Skeletal muscle tissue (tissue), 4 donors: Measurements from ENCODE around the gene CYP19A1. TPM values are rescaled to one million over a fixed set of nuclear protein-coding genes. Genes with fewer than 3 reads are reported as not detected.
"Not testable (repeated sequence)": the region's sequence is repeated elsewhere in the genome, so short reads cannot be mapped to it uniquely, and the experiment has no call there.

Source experiments
- H3K27ac ChIP-seq: one replicate; pipeline ENCODE4 v1.7.0; 2013; ENCODE audit warnings: mild to moderate bottlenecking, low read depth, low read length, inconsistent platforms
- H3K27me3 ChIP-seq, 3 donors: one replicate each; pipeline ENCODE4 v1.7.0; 2013; ENCODE audit warnings: low read length in 3 of 3; ENCODE audit not compliant: control insufficient read depth in 3 of 3, insufficient read depth in 3 of 3
- H3K36me3 ChIP-seq, 3 donors: one replicate each; pipeline ENCODE4 v1.7.0; 2013; ENCODE audit warnings: low read length in 3 of 3; ENCODE audit not compliant: control insufficient read depth in 3 of 3, insufficient read depth in 3 of 3
- H3K4me1 ChIP-seq, 3 donors: one replicate each; pipeline ENCODE4 v1.7.0; 2013; ENCODE audit warnings: low read length in 3 of 3, mild to moderate bottlenecking in 3 of 3; ENCODE audit not compliant: control insufficient read depth in 3 of 3, insufficient read depth in 3 of 3
- H3K4me3 ChIP-seq, 3 donors: one replicate each; pipeline ENCODE4 v1.7.0; 2013; ENCODE audit warnings: low read length in 3 of 3
- H3K9ac ChIP-seq, 3 donors: one replicate each; pipeline ENCODE4 v1.7.0; 2013; ENCODE audit warnings: low read length in 3 of 3, mild to moderate bottlenecking in 3 of 3, moderate library complexity in 2 of 3, low read depth in 1 of 3
- H3K9me3 ChIP-seq, 3 donors: one replicate each; pipeline ENCODE4 v1.7.0; 2013; ENCODE audit warnings: low read length in 3 of 3; ENCODE audit not compliant: control insufficient read depth in 3 of 3
- total RNA-seq: library from RNA; depleted of rRNA; stranded (reverse); fragments of >200 nt; gene quantifications from one replicate; pipeline ENCODE4 v1.2.3, GENCODE V29; 2014
- donor health status: Osteomylitis.

Gene CYP19A1
- total RNA-seq, 1 donor from 2014 or later, result 0.52 TPM

DNA sequence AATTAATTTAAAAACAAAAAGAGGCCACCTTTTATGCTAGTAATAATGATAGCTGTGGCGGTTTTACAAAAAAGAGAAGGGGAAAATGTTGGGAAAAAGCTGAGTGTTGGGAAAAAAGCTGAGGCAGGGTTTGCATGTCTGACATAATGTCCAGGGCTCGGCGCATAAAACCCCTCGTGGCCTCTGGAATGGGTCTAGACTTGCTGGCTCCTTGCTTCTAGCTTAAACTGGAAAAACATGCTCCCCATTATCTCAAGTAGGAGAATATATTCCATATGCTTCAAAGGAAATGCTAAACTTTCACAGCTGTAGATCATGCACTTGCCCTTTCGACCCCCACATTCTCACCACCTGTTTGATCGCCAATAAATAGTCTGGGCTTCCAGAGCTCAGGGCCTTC, 53.0 kb downstream of the CYP19A1 start:
- Histone ChIP-seq H3K9me3 (no peaks in the 10 kb centered on the region), H3K4me1 (no peaks in the 10 kb centered on the region), H3K27me3 (no peaks in the 10 kb centered on the region), H3K4me3 (no peak overlapping the region), H3K9ac (no peak overlapping the region), H3K36me3 (no peaks in the 10 kb centered on the region), H3K27ac (no peak overlapping the region)

DNA sequence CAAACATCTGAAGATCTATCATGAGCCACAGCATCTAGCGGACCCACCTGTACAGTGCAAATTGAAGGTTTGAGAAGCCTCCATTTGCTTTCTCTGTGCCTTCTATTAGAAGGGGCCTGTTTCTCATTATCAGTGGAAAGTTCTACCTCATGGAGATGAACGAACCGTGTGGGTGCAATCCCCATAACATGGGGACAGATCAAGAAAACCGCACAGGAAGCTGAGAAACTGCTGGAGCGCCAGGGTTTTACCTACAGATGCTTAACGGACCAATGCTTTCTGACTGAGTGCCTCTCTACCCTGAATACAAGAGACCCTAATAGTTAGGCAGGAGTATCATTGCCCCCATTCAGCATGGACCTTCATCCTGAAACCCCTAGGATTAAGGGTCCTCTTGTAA, 53.5 kb downstream of the CYP19A1 start:
- H3K36me3 ChIP-seq, result no peaks in the 10 kb centered on the region
- no peak overlapping the region for H3K27ac ChIP-seq
- no peak overlapping the region for H3K4me3 ChIP-seq
- H3K9ac ChIP-seq, result no peak overlapping the region
- no peaks in the 10 kb centered on the region for H3K9me3 ChIP-seq
- H3K4me1 ChIP-seq, result no peaks in the 10 kb centered on the region
- no peaks in the 10 kb centered on the region for H3K27me3 ChIP-seq

DNA sequence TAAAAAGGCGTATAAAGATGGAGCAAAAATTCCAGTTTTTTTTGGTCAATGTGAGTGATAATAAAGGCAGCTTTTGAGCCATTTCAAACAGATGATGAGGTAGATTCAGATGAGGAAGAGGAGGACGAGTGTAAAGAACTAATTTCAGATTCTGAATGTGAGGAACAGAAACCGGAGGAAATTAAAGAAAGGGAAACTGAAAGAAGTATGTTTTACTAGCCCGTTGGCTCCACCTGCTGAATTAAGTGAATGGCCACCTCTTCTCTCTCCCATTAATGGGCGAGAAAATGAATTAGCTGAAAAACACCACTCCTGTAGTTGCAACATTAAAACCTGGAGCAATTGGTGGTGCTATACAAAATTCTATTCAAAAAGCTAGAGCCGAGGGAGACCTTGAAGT, 55.4 kb downstream of the CYP19A1 start:
- Histone ChIP-seq H3K27me3 (peaks cover 0 to 4% (median 0%) of the 10 kb centered on the region in 3 donors), H3K9me3 (no peaks in the 10 kb centered on the region), H3K4me3 (no peak overlapping the region), H3K9ac (no peak overlapping the region), H3K4me1 (no peaks in the 10 kb centered on the region), H3K27ac (no peak overlapping the region), H3K36me3 (no peaks in the 10 kb centered on the region)

DNA sequence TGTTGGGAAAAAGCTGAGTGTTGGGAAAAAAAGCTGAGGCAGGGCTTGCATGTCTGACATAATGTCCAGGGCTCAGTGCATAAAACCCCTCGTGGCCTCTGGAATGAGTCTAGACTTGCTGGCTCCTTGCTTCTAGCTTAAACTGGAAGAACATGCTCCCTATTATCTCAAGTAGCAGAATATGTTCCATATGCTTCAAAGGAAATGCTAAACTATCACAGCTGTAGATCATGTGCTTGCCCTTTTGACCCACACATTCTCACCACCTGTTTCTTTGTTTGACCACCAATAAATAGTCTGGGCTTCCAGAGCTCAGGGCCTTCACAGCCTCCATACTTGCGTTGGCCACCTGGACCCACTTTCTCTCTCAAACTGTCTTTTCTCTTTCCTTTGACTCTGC, 56.2 kb downstream of the CYP19A1 start:
- H3K36me3 ChIP-seq, H3K9ac ChIP-seq, H3K9me3 ChIP-seq, H3K4me1 ChIP-seq, H3K27me3 ChIP-seq, H3K4me3 ChIP-seq: not testable (repeated sequence)
- H3K27ac ChIP-seq, result peak overlapping the region; percentile 51

DNA sequence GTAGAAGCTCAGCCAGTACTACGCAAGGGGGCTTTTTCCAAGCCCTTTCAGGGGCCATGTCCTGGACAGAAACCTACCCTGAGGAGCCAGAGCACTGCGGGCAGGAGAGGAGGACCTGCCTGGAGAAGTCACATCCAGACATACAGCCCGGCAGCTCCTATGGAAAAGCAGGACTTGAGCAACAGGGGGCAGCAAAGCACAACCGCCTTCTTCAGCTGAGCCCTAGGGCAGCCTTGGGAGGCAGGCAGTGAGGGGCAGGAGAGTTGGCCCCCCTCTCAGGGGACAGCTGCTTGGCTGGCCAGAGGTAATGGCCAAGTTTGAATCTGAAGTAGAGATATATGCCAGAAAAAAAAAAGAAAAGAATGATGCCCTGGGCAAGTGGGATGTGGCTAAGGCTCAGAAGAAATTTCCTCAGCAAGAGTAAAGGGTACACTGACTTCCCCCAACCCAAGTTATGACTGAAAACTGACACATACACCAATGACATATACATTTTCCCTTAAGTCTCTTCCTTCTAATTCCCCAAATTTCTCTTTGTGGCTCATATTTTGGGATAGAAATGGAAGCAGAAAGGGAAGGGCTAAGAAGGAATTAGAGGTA, 56.9 kb downstream of the CYP19A1 start:
- H3K27ac ChIP-seq, result peak overlapping the region; percentile 51
- H3K9me3 ChIP-seq, result no peaks in the 10 kb centered on the region
- no peak overlapping the region for H3K9ac ChIP-seq
- H3K36me3 ChIP-seq, result no peaks in the 10 kb centered on the region
- H3K4me3 ChIP-seq, result no peak overlapping the region
- H3K4me1 ChIP-seq, result no peaks in the 10 kb centered on the region
- H3K27me3 ChIP-seq, result peaks cover 0 to 4% (median 0%) of the 10 kb centered on the region in 3 donors

DNA sequence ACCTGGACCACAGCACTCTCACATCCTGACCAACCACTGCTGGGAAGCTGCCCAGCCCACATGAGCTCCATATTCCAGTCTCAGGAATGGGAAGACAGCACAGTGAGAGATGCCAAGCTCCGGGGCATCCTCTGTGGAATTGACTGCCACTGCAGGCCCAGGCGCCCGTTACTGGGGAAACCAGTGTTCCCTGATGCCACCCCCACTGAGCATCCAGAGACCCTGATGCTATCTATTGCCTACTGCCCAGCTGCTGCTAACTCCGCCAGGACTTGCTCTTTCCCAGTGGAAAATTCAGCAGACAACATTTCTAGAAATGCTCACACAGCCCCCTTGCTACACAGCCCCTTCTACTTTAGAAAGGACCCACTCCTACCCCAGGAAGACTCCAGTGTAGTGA, 57.6 kb downstream of the CYP19A1 start:
- peaks cover 0 to 4% (median 1%) of the 10 kb centered on the region in 3 donors for H3K27me3 ChIP-seq
- no peak overlapping the region for H3K27ac ChIP-seq
- no peak overlapping the region for H3K9ac ChIP-seq
- H3K9me3 ChIP-seq, result no peaks in the 10 kb centered on the region
- no peaks in the 10 kb centered on the region for H3K4me1 ChIP-seq
- H3K4me3 ChIP-seq, result no peak overlapping the region
- no peaks in the 10 kb centered on the region for H3K36me3 ChIP-seq

DNA sequence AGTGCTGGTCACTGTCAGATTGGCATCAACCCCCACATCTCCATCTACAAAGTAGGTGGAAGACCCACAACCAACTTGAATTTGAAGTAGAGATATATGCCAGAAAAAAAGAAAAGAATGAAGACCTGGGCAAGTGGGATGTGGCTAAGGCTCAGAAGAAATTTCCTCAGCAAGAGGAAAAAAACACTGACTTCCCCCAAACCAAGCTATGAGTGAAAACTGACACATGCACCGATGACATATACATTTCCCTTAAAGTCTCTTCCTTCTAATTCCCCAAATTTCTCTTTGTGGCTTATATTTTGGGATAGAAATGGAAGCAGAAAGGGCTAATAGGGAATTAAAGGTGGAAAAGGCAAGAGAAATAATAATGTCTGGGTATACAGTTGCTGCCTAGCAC, 59.0 kb downstream of the CYP19A1 start:
- no peaks in the 10 kb centered on the region for H3K36me3 ChIP-seq
- no peak overlapping the region for H3K27ac ChIP-seq
- no peak overlapping the region for H3K9ac ChIP-seq
- H3K9me3 ChIP-seq, result no peaks in the 10 kb centered on the region
- no peaks in the 10 kb centered on the region for H3K4me1 ChIP-seq
- H3K27me3 ChIP-seq, result peaks cover 0 to 4% (median 3%) of the 10 kb centered on the region in 3 donors
- H3K4me3 ChIP-seq, result no peak overlapping the region

DNA sequence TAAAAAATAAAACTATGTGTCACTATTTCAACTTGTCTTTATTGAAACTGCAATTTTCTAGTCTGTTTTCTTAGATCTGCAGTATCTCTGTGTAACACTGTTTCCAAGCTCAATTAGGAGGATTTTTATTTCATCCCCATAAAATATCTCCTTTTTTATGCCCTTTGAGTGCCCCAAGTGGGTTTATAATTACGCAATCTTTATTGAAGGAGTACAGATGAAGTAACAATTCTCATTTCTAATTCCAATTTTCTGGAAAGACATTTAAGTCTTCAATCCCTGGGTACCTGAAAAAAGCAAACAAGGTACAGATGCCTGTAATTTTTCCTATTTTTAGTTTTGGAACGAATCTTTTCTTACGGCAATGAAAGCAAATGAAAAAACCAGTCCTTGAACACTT, 61.3 kb downstream of the CYP19A1 start:
- no peaks in the 10 kb centered on the region for H3K36me3 ChIP-seq
- no peak overlapping the region for H3K27ac ChIP-seq
- no peaks in the 10 kb centered on the region for H3K4me1 ChIP-seq
- H3K9me3 ChIP-seq, result no peaks in the 10 kb centered on the region
- H3K27me3 ChIP-seq, result peaks cover 0 to 5% (median 4%) of the 10 kb centered on the region in 3 donors
- H3K4me3 ChIP-seq, result no peak overlapping the region
- no peak overlapping the region for H3K9ac ChIP-seq

DNA sequence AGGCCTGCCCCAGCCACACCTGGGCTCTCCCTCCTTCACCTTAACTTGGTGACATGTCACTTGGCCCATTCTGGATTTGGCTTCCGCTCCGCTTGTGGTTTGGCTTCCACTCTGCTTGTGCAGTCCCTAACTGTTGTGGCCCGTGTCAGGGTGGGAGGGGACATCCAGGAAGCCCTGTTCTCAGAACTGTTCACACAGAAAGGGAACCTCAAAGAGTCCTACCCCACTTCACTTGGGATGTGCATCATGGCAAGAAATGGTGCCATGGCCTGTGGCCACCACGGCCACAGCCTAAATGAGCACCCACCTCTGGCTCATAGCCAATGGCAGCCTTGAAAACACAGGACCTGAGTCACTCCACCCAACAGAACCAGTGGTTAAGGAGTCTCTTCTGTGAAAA, 63.4 kb downstream of the CYP19A1 start:
- Histone ChIP-seq H3K27ac (no peak overlapping the region), H3K4me1 (no peaks in the 10 kb centered on the region), H3K27me3 (peaks cover 0 to 7% (median 4%) of the 10 kb centered on the region in 3 donors), H3K36me3 (no peaks in the 10 kb centered on the region), H3K9me3 (no peaks in the 10 kb centered on the region), H3K9ac (no peak overlapping the region), H3K4me3 (no peak overlapping the region)

DNA sequence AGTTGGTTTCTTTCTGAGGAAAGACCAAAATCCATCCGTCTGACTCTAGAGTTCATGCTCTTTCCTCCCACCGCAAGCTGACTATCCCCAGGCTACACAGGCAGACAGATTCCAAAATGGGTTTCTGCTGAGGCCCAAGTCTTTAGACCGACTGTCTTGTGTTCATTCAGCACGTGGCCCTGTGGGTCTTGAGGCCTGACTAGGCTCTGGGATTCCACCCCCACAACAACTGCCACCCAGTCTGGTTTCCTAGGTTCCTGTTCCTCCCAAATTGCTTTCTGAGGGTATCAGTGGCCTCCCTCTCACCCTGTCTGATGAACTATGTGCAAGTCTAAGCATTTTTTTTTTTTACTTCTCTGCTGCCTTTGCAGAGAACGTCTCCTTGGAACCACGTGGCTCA, 67.7 kb downstream of the CYP19A1 start:
- H3K9ac ChIP-seq, result no peak overlapping the region
- H3K4me3 ChIP-seq, result no peak overlapping the region
- no peak overlapping the region for H3K27ac ChIP-seq
- H3K9me3 ChIP-seq, result no peaks in the 10 kb centered on the region
- peaks cover 13 to 14% (median 13%) of the 10 kb centered on the region in 3 donors for H3K4me1 ChIP-seq
- H3K27me3 ChIP-seq, result peaks cover 6 to 19% (median 7%) of the 10 kb centered on the region in 3 donors
- H3K36me3 ChIP-seq, result no peaks in the 10 kb centered on the region
